ENCODE results near the gene MED25. TPM values are rescaled to one million over a fixed set of nuclear protein-coding genes. Genes with fewer than 3 reads are reported as not detected.

Gene MED25
- total and polyA plus RNA-seq, 9 donors = 30.3 to 89.9 (median 67.4) TPM

- Histone ChIP-seq H3K27me3 (no peaks in the 10 kb centered on the region), H3K27ac (no peak overlapping the region), H3K4me3 (no peak overlapping the region), H3K36me3 (no peaks in the 10 kb centered on the region), H3K9me3 (no peaks in the 10 kb centered on the region), H3K4me1 (ENCODE audit: insufficient read depth) (no peaks in the 10 kb centered on the region)
- no peak for TF ChIP-seq POLR2A (IDR thresholded peaks at IDR 0.05)
- no peak for TF ChIP-seq EP300 (IDR thresholded peaks at IDR 0.05)
- TF ChIP-seq, protein P1, sequence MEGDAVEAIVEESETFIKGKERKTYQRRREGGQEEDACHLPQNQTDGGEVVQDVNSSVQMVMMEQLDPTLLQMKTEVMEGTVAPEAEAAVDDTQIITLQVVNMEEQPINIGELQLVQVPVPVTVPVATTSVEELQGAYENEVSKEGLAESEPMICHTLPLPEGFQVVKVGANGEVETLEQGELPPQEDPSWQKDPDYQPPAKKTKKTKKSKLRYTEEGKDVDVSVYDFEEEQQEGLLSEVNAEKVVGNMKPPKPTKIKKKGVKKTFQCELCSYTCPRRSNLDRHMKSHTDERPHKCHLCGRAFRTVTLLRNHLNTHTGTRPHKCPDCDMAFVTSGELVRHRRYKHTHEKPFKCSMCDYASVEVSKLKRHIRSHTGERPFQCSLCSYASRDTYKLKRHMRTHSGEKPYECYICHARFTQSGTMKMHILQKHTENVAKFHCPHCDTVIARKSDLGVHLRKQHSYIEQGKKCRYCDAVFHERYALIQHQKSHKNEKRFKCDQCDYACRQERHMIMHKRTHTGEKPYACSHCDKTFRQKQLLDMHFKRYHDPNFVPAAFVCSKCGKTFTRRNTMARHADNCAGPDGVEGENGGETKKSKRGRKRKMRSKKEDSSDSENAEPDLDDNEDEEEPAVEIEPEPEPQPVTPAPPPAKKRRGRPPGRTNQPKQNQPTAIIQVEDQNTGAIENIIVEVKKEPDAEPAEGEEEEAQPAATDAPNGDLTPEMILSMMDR (IDR thresholded peaks at IDR 0.05) = no peak
- intact Hi-C loops (cut with DNase I) = no loop called here
- 93 to 95% (median 93%) methylated on average over 18 of the region's 18 CpGs for WGBS, 3 donors
- no peak for DNase-seq
These were observed 20.9 kb downstream of the MED25 start for GRCh38 chr19:49838885-49839588.

DNA sequence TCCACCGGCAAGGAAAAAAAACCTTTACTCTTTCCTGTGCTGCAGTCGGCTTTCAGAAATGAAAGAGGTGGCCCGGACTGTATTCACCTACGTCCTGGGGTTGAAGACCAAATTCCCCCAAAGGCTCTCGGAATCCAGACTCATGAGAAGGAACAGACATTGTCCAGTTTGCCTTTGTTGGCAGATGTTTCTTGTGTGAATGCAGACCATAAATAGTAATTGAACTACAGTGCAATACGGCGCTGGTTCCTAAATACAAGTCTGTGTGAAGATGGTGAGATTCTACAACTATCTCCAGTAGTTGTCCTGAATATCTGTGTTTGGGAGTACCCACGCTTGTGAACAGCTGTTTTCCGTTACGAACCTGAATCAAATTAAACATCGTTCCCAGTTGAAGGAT lies 21.6 kb downstream of the MED25 start:
- no peaks in the 10 kb centered on the region for H3K36me3 ChIP-seq
- no peak for TF ChIP-seq POLR2A (IDR thresholded peaks at IDR 0.05)
- TF ChIP-seq EP300 (IDR thresholded peaks at IDR 0.05) = no peak
- TF ChIP-seq, protein P1 (IDR thresholded peaks at IDR 0.05) = no peak
- no peak overlapping the region for H3K4me3 ChIP-seq
- WGBS, 3 donors = 82 to 84% (median 83%) methylated on average over 11 of the region's 11 CpGs
- intact Hi-C loops (cut with DNase I) = no loop called here
- no peak overlapping the region for H3K27ac ChIP-seq
- no peaks in the 10 kb centered on the region for H3K9me3 ChIP-seq
- no peak for DNase-seq
- H3K4me1 ChIP-seq (ENCODE audit: insufficient read depth) = no peaks in the 10 kb centered on the region
- no peaks in the 10 kb centered on the region for H3K27me3 ChIP-seq

- Histone ChIP-seq H3K9me3 (no peaks in the 10 kb centered on the region), H3K36me3 (no peaks in the 10 kb centered on the region), H3K4me1 (ENCODE audit: insufficient read depth) (no peaks in the 10 kb centered on the region), H3K27me3 (no peaks in the 10 kb centered on the region), H3K4me3 (no peak overlapping the region), H3K27ac (no peak overlapping the region)
- WGBS, 3 donors = 83 to 88% (median 84%) methylated on average over 11 of the region's 11 CpGs
- intact Hi-C loops (cut with DNase I) = no loop called here
- TF ChIP-seq, protein P1 (IDR thresholded peaks at IDR 0.05) = no peak
- TF ChIP-seq EP300 (IDR thresholded peaks at IDR 0.05) (no peak), POLR2A (IDR thresholded peaks at IDR 0.05) (no peak)
- DNase-seq = no peak
These were observed 22.2 kb downstream of the MED25 start for GRCh38 chr19:49840321-49840720.

DNA sequence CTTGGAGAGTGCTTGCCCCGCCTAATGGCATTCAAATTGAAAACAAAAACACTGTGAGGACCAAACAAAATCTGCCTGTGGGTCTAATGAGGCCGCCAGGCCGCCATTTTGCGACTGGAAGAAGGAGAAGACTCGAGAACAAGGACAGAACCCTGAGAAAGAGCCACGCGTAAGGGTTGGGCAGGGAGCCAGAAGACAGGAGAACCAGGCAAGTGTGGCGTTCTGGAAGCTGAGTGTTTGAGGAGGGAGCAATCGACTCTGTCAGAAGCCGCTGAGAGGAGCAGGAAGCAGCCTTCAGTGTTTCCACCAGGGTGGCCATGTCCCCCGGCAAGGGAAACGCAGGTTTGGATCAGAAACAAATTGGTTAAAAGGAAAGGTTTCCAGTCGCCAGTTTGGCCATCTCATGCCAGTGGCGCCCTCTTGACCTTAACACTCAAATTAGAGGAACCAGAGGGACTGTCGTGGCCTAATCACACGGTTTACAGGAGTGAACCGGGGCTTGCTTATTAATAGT lies 22.7 kb downstream of the MED25 start:
- 88 to 91% (median 90%) methylated on average over 17 of the region's 17 CpGs for WGBS, 3 donors
- Histone ChIP-seq H3K4me3 (no peak overlapping the region), H3K27me3 (no peaks in the 10 kb centered on the region), H3K27ac (no peak overlapping the region), H3K9me3 (no peaks in the 10 kb centered on the region), H3K36me3 (no peaks in the 10 kb centered on the region), H3K4me1 (ENCODE audit: insufficient read depth) (no peaks in the 10 kb centered on the region)
- TF ChIP-seq, protein P1 (IDR thresholded peaks at IDR 0.05) = no peak
- TF ChIP-seq EP300 (IDR thresholded peaks at IDR 0.05) (no peak), POLR2A (IDR thresholded peaks at IDR 0.05) (no peak)
- peak in 1 of 5 donors; percentile 36 for DNase-seq
- intact Hi-C loops (cut with DNase I) = no loop called here
